Measurements from ENCODE around the gene CLCNKB.
"Not testable (repeated sequence)": the region's sequence is repeated elsewhere in the genome, so short reads cannot be mapped to it uniquely, and the experiment has no call there.

DNA sequence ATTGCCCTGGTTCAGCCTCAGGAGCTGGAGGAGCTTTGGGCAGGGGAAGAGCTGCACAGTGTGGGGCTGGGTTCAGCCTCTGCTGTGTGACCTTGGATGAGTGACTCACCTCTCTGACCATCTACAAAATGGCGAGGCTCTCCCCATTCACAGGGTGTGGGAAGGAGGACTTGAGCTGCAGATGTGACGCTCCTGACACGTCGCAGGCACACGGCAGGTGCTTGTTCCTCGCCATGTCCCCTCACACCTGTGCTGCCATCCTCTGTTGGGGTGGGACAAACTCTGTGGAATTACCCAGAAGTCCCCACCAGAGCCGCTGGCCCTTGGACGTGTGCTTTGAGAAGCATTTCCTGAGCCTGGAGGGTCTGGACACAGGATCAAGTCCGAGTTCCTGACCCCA, 22.7 kb upstream of the CLCNKB start:
- not testable (repeated sequence) for TF ChIP-seq CTCF (IDR thresholded peaks at IDR 0.05 in 2 of 3, conservative IDR thresholded peaks at IDR 0.05 in 1 of 3; ENCODE audit: borderline replicate concordance in 1 of 3, insufficient read depth in 1 of 3, low read depth in 2 of 3, low read length in 2 of 3); SP1 (IDR thresholded peaks at IDR 0.05; ENCODE audit: low read depth); EZH2 (IDR thresholded peaks at IDR 0.05)
- TF ChIP-seq, protein P1, sequence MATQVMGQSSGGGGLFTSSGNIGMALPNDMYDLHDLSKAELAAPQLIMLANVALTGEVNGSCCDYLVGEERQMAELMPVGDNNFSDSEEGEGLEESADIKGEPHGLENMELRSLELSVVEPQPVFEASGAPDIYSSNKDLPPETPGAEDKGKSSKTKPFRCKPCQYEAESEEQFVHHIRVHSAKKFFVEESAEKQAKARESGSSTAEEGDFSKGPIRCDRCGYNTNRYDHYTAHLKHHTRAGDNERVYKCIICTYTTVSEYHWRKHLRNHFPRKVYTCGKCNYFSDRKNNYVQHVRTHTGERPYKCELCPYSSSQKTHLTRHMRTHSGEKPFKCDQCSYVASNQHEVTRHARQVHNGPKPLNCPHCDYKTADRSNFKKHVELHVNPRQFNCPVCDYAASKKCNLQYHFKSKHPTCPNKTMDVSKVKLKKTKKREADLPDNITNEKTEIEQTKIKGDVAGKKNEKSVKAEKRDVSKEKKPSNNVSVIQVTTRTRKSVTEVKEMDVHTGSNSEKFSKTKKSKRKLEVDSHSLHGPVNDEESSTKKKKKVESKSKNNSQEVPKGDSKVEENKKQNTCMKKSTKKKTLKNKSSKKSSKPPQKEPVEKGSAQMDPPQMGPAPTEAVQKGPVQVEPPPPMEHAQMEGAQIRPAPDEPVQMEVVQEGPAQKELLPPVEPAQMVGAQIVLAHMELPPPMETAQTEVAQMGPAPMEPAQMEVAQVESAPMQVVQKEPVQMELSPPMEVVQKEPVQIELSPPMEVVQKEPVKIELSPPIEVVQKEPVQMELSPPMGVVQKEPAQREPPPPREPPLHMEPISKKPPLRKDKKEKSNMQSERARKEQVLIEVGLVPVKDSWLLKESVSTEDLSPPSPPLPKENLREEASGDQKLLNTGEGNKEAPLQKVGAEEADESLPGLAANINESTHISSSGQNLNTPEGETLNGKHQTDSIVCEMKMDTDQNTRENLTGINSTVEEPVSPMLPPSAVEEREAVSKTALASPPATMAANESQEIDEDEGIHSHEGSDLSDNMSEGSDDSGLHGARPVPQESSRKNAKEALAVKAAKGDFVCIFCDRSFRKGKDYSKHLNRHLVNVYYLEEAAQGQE (IDR thresholded peaks at IDR 0.05; ENCODE audit: low read depth), result not testable (repeated sequence)

All from HCT116 (cell line).